Measurements from ENCODE around the gene OR7D2.

DNA sequence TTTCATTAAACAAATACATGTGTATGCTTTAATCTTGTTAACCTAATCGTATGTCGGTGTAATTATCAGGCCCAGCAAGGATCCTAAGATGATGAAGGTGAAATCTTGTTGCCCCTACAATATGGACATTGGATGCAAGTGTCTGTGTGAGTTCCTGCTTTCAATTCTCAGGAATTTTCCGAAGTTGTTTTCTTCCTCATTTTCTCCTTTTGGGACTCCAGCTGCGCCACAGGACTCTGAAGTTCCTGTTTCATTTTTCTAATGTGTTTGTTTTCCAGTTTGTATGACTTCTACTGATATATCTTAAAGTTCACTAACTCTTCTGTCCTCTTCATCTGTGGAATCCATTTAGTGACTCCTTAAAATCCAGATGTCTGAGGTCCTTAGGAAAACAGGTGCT, 11.9 kb upstream of the OR7D2 start:
- TF ChIP-seq, protein P1, sequence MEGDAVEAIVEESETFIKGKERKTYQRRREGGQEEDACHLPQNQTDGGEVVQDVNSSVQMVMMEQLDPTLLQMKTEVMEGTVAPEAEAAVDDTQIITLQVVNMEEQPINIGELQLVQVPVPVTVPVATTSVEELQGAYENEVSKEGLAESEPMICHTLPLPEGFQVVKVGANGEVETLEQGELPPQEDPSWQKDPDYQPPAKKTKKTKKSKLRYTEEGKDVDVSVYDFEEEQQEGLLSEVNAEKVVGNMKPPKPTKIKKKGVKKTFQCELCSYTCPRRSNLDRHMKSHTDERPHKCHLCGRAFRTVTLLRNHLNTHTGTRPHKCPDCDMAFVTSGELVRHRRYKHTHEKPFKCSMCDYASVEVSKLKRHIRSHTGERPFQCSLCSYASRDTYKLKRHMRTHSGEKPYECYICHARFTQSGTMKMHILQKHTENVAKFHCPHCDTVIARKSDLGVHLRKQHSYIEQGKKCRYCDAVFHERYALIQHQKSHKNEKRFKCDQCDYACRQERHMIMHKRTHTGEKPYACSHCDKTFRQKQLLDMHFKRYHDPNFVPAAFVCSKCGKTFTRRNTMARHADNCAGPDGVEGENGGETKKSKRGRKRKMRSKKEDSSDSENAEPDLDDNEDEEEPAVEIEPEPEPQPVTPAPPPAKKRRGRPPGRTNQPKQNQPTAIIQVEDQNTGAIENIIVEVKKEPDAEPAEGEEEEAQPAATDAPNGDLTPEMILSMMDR (IDR thresholded peaks at IDR 0.05) = no peak
- no peak for TF ChIP-seq POLR2A (IDR thresholded peaks at IDR 0.05)
